ENCODE measurements around the gene TAF6L. TPM values are rescaled to one million over a fixed set of nuclear protein-coding genes. Genes with fewer than 3 reads are reported as not detected.

The TAF6L gene
- total RNA-seq, 1 experiment from 2014 or later: 40.2 TPM

DNA sequence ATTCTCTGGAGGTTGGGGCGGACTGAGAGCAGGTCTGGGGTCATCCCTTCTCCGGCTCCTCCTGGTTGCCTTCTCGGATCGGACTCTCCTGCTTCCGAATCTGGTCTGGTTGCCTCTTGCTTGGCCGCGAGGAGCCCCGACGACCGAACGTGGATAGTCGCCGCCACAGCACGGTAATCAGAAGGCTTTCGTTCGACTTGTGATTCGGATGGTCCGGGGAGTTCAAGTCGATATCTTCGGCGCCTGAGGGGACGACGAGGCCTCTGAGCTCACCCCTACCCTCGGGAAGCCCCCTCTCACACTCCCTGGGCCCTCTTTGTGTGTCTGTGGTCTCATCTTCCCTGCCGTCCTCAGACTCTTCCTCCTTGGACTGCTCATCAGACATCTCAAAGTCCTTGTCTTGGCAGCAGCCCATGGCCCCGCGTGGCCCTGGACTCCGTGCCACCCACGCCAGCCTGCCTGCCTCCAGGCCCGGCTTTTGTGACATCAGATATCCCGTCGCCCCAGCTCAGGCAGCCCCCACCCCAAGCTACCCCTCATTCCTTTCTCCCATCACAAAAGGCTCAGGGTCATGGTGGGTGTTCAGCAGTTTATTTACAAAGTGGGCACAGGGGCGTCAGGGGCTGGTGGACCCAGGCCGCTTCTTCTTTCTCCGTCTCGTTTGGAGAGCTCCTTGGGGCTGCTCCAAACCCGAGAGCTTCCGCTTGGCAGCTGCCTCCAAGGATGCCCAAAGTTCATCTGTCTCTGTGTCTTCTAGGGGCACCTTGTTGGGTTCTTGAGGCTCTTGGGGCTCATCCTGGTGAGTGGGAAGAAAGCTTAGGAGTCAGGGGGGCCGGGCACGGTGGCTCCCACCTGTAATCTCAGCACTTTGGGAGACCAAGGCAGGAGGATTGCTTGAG is 61.4 kb downstream of the TAF6L start, which contains the start of gene TEX54:
TEX54 (minus strand) TSS at position 506 of the 899 bp plus-strand sequence.
- Histone ChIP-seq H3K9me2 (replicated peaks; ENCODE audit: low read length) (no peaks in the 10 kb centered on the region), H3K36me3 (ENCODE audit: low read depth, low read length) (peaks cover 36% of the 10 kb centered on the region), H3K4me3 (ENCODE audit: low read length) (peak within 1 kb of the TSS; percentile 91), H3K9ac (ENCODE audit: low read length) (peak within 1 kb of the TSS; percentile 85), H3K27ac (ENCODE audit: low read length) (peak within 1 kb of the TSS; percentile 75), H3K4me1 (ENCODE audit: insufficient read depth, low read length) (peaks cover 22% of the 10 kb centered on the region), H3K9me3 (ENCODE audit: low read length) (no peaks in the 10 kb centered on the region), H3K27me3 (ENCODE audit: low read length) (no peaks in the 10 kb centered on the region), H3K4me2 (ENCODE audit: low read length) (peak within 1 kb of the TSS; percentile 99), H4K20me1 (ENCODE audit: low read length) (0 out of 2 replicates have a peak, but pooled peaks cover 12% of the 10 kb centered on the region), H3K79me2 (ENCODE audit: low read length) (peaks cover 59% of the 10 kb centered on the region), H2AFZ (ENCODE audit: low read length) (peak within 1 kb of the TSS; percentile 72), H3F3A (ENCODE audit: low read length, unreplicated experiment) (no peaks in the 10 kb centered on the region)
- TF ChIP-seq EZH2phosphoT487 (IDR thresholded peaks at IDR 0.05; ENCODE audit: borderline replicate concordance, low read length): no peak
- no peak for TF ChIP-seq EZH2 (IDR thresholded peaks at IDR 0.05; ENCODE audit: low read length, unreplicated experiment)
- TF ChIP-seq, protein P1, sequence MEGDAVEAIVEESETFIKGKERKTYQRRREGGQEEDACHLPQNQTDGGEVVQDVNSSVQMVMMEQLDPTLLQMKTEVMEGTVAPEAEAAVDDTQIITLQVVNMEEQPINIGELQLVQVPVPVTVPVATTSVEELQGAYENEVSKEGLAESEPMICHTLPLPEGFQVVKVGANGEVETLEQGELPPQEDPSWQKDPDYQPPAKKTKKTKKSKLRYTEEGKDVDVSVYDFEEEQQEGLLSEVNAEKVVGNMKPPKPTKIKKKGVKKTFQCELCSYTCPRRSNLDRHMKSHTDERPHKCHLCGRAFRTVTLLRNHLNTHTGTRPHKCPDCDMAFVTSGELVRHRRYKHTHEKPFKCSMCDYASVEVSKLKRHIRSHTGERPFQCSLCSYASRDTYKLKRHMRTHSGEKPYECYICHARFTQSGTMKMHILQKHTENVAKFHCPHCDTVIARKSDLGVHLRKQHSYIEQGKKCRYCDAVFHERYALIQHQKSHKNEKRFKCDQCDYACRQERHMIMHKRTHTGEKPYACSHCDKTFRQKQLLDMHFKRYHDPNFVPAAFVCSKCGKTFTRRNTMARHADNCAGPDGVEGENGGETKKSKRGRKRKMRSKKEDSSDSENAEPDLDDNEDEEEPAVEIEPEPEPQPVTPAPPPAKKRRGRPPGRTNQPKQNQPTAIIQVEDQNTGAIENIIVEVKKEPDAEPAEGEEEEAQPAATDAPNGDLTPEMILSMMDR (conservative IDR thresholded peaks at IDR 0.05; ENCODE audit: low read depth, low read length): no peak
- ChIA-PET CTCF (interaction anchor here (1.0 kb wide), 1 partner anchor 21 kb away, joined by 5 read pairs; no protein-coding TSS in a partner anchor), POLR2A (ENCODE audit: unreplicated experiment) (interaction anchor here (0.7 to 1.5 kb wide), 3 partner anchors 8 to 835 kb away, joined by 9 to 18 read pairs (median 11); partner anchors contain the start of gene ZBTB3)
- TSS peak; percentile 87 for BruUV-seq (replicated peaks)
- intact Hi-C loops (cut with micrococcal nuclease): loop anchor here (1.0 to 2.0 kb wide), 2 partner anchors 9 to 48 kb away; partner anchors contain the start of gene SLC3A2
- ATAC-seq (peak; percentile 20), DNase-seq (no peak)

DNA sequence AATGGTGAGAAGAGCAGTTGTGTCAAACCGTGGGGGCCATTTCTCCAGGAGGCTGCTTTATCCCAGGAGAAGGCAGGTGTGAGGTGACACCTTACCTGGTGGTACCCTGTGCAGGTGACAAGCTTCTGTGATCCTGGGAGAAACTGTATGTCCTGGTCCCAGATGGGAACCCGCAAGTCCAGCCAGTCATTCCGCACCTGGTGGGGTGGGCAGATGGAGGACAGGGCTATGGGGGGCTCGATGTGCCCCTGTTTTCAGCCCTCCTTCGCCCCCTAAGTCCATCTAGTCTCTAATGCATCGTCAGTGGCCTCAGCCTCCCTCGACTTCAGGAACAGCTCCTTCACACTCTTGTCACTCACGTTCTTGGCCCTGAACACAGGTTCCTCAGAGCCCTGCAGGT is 64.1 kb downstream of the TAF6L start:
- H3K36me3 ChIP-seq (ENCODE audit: low read depth, low read length): peaks cover 31% of the 10 kb centered on the region
- H3K4me1 ChIP-seq (ENCODE audit: insufficient read depth, low read length): peaks cover 19% of the 10 kb centered on the region
- no peaks in the 10 kb centered on the region for H3K9me2 ChIP-seq (replicated peaks; ENCODE audit: low read length)
- POLR2A ChIA-PET (ENCODE audit: unreplicated experiment): no interaction called here
- no peaks in the 10 kb centered on the region for H3K9me3 ChIP-seq (ENCODE audit: low read length)
- peaks cover 58% of the 10 kb centered on the region for H3K79me2 ChIP-seq (ENCODE audit: low read length)
- no peak overlapping the region for H3K9ac ChIP-seq (ENCODE audit: low read length)
- 0 out of 2 replicates have a peak, but pooled peaks cover 5% of the 10 kb centered on the region for H4K20me1 ChIP-seq (ENCODE audit: low read length)
- ATAC-seq: no peak
- no peak overlapping the region for H2AFZ ChIP-seq (ENCODE audit: low read length)
- no TSS peak for BruUV-seq (replicated peaks)
- H3K27me3 ChIP-seq (ENCODE audit: low read length): no peaks in the 10 kb centered on the region
- CTCF ChIA-PET: interaction anchor here (0.5 kb wide), 1 partner anchor 44 kb away, joined by 4 read pairs; no protein-coding TSS in a partner anchor
- no peak overlapping the region for H3K4me2 ChIP-seq (ENCODE audit: low read length)
- no peak overlapping the region for H3K4me3 ChIP-seq (ENCODE audit: low read length)
- no peak for DNase-seq
- H3F3A ChIP-seq (ENCODE audit: low read length, unreplicated experiment): peaks cover 2% of the 10 kb centered on the region
- TF ChIP-seq EZH2 (IDR thresholded peaks at IDR 0.05; ENCODE audit: low read length, unreplicated experiment): no peak
- TF ChIP-seq EZH2phosphoT487 (IDR thresholded peaks at IDR 0.05; ENCODE audit: borderline replicate concordance, low read length): no peak
- TF ChIP-seq, protein P1 (conservative IDR thresholded peaks at IDR 0.05; ENCODE audit: low read depth, low read length): no peak
- H3K27ac ChIP-seq (ENCODE audit: low read length): no peak overlapping the region
- intact Hi-C loops (cut with micrococcal nuclease): no loop called here

Small RNA genes lying within 50 kb of the gene (microRNA-seq; reads per million reads assigned to microRNA genes)
- 1.3 reads per million for gene MIR6514 (ENCODE audit: unreplicated experiment)
- not detected for gene MIR6748 (ENCODE audit: unreplicated experiment)

Other genes starting within 250 kb of the TAF6L start
- gene AHNAK, start 224.6 kb upstream of the TAF6L start, total RNA-seq (2014; rRNA removed): 287 and 383 TPM in 2 replicates
- gene EEF1G, start 197.5 kb upstream of the TAF6L start, total RNA-seq (2014; rRNA removed): 1,577 and 1,815 TPM in 2 replicates
- 17.8 and 20.6 TPM in 2 replicates for gene TUT1, start 179.9 kb upstream of the TAF6L start, total RNA-seq (2014; rRNA removed)
- 193 and 259 TPM in 2 replicates for gene MTA2, start 169.5 kb upstream of the TAF6L start, total RNA-seq (2014; rRNA removed)
- gene EML3, start 158.6 kb upstream of the TAF6L start, total RNA-seq (2014; rRNA removed): 32.8 and 50.6 TPM in 2 replicates
- 5.8 and 13.9 TPM in 2 replicates for gene ROM1, start 158.1 kb upstream of the TAF6L start, total RNA-seq (2014; rRNA removed)
- gene B3GAT3, start 149.4 kb upstream of the TAF6L start, total RNA-seq (2014; rRNA removed): 65.8 and 76.3 TPM in 2 replicates
- 274 and 290 TPM in 2 replicates for gene GANAB, start 124.8 kb upstream of the TAF6L start, total RNA-seq (2014; rRNA removed)
- 31.0 and 32.5 TPM in 2 replicates for gene INTS5, start 118.1 kb upstream of the TAF6L start, total RNA-seq (2014; rRNA removed)
- 236 and 302 TPM in 2 replicates for gene C11orf98, start 106.2 kb upstream of the TAF6L start, total RNA-seq (2014; rRNA removed)
- 12.9 and 16.3 TPM in 2 replicates for gene CSKMT, start 106.1 kb upstream of the TAF6L start, total RNA-seq (2014; rRNA removed)
- gene UQCC3, start 99.7 kb upstream of the TAF6L start, total RNA-seq (2014; rRNA removed): 83.6 and 95.6 TPM in 2 replicates
- gene LBHD1, start 99.1 kb upstream of the TAF6L start, total RNA-seq (2014; rRNA removed): 4.7 and 9.7 TPM in 2 replicates
- gene UBXN1, start 92.3 kb upstream of the TAF6L start, total RNA-seq (2014; rRNA removed): 190 and 311 TPM in 2 replicates
- 0.51 and 0.86 TPM in 2 replicates for gene LRRN4CL, start 81.9 kb upstream of the TAF6L start, total RNA-seq (2014; rRNA removed)
- 65.7 and 73.4 TPM in 2 replicates for gene BSCL2, start 64.0 kb upstream of the TAF6L start, total RNA-seq (2014; rRNA removed)
- not detected in 2 replicates for gene GNG3, start 63.7 kb upstream of the TAF6L start, total RNA-seq (2014; rRNA removed)
- gene HNRNPUL2, start 43.9 kb upstream of the TAF6L start, total RNA-seq (2014; rRNA removed): 15.5 and 25.4 TPM in 2 replicates
- gene TTC9C, start 42.9 kb upstream of the TAF6L start, total RNA-seq (2014; rRNA removed): 26.1 and 37.4 TPM in 2 replicates
- 2.2 and 3.3 TPM in 2 replicates for gene ZBTB3, start 17.2 kb upstream of the TAF6L start, total RNA-seq (2014; rRNA removed)
- 208 and 230 TPM in 2 replicates for gene POLR2G, start 9.8 kb upstream of the TAF6L start, total RNA-seq (2014; rRNA removed)
- 80.2 and 86.7 TPM in 2 replicates for gene TMEM179B, start 16.0 kb downstream of the TAF6L start, total RNA-seq (2014; rRNA removed)
- 37.5 and 49.6 TPM in 2 replicates for gene TMEM223, start 20.6 kb downstream of the TAF6L start, total RNA-seq (2014; rRNA removed)
- gene NXF1, start 34.0 kb downstream of the TAF6L start, total RNA-seq (2014; rRNA removed): 33.1 and 33.2 TPM in 2 replicates
- gene STX5, start 60.7 kb downstream of the TAF6L start, total RNA-seq (2014; rRNA removed): 41.4 and 48.2 TPM in 2 replicates
- gene TEX54, start 61.4 kb downstream of the TAF6L start, total RNA-seq (2014; rRNA removed): not detected in 2 replicates
- gene WDR74, start 68.2 kb downstream of the TAF6L start, total RNA-seq (2014; rRNA removed): 217 and 222 TPM in 2 replicates
- gene SLC3A2, start 109.5 kb downstream of the TAF6L start, total RNA-seq (2014; rRNA removed): 243 and 304 TPM in 2 replicates
- not detected in 2 replicates for gene CHRM1, start 150.0 kb downstream of the TAF6L start, total RNA-seq (2014; rRNA removed)
- gene SLC22A6, start 213.6 kb downstream of the TAF6L start, total RNA-seq (2014; rRNA removed): not detected in 2 replicates
- gene SLC22A8, start 244.4 kb downstream of the TAF6L start, total RNA-seq (2014; rRNA removed): not detected in 2 replicates